Stimulated activated CD4-positive, alpha-beta T cell treated with anti-CD3 and anti-CD28 coated beads, Interleukin-4, amount 100 ng/mL, for 4 hours (primary cell): Measurements from ENCODE around the gene SLFN13.
"Not testable (repeated sequence)": the region's sequence is repeated elsewhere in the genome, so short reads cannot be mapped to it uniquely, and the experiment has no call there.

Experiments
- DNase-seq, 2 experiments: peaks; one replicate each; pipeline ENCODE4 v3.0.0-alpha.2; 2020

The SLFN13 gene, protein sequence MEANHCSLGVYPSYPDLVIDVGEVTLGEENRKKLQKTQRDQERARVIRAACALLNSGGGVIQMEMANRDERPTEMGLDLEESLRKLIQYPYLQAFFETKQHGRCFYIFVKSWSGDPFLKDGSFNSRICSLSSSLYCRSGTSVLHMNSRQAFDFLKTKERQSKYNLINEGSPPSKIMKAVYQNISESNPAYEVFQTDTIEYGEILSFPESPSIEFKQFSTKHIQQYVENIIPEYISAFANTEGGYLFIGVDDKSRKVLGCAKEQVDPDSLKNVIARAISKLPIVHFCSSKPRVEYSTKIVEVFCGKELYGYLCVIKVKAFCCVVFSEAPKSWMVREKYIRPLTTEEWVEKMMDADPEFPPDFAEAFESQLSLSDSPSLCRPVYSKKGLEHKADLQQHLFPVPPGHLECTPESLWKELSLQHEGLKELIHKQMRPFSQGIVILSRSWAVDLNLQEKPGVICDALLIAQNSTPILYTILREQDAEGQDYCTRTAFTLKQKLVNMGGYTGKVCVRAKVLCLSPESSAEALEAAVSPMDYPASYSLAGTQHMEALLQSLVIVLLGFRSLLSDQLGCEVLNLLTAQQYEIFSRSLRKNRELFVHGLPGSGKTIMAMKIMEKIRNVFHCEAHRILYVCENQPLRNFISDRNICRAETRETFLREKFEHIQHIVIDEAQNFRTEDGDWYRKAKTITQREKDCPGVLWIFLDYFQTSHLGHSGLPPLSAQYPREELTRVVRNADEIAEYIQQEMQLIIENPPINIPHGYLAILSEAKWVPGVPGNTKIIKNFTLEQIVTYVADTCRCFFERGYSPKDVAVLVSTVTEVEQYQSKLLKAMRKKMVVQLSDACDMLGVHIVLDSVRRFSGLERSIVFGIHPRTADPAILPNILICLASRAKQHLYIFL

DNA sequence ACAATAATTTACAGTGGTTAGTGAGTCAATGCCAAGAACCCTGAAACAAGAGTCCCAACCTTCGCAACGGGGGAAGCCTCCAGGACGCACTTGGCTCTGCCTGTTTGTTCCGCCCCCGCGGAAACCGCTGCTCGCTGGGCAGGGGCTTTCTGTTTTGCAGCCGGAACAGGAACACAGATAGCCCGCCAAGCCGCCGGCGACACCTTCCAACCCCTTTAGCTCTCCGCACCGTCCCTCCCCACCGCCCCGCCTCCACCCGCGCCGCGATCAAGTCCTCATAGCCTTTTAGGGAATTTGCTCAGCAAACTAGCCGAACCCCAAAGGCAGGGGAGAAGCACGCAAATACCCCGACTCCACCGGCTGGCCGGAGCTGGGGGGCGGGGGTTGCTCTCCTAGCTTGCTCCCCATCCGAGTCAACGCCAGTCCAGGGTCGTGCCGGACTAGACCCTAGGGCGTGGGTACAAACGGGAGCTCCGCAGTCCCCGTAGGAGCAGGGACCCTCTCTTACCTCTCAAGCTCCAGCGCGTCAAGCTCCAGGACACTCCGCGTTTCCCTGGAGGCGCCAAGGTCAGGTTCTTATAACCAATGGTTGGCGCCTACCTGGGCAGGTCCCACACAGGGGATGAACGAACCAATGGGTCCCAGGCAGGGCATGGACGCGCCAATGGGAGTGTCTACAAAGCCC, at the start of gene SLFN13:
TSS of gene SLFN13 (minus strand) at position 553 of the 685 bp plus-strand sequence. CDS start 3,086 bp downstream, outside the sequence.
- DNase-seq: peak; percentile 78 to 82

DNA sequence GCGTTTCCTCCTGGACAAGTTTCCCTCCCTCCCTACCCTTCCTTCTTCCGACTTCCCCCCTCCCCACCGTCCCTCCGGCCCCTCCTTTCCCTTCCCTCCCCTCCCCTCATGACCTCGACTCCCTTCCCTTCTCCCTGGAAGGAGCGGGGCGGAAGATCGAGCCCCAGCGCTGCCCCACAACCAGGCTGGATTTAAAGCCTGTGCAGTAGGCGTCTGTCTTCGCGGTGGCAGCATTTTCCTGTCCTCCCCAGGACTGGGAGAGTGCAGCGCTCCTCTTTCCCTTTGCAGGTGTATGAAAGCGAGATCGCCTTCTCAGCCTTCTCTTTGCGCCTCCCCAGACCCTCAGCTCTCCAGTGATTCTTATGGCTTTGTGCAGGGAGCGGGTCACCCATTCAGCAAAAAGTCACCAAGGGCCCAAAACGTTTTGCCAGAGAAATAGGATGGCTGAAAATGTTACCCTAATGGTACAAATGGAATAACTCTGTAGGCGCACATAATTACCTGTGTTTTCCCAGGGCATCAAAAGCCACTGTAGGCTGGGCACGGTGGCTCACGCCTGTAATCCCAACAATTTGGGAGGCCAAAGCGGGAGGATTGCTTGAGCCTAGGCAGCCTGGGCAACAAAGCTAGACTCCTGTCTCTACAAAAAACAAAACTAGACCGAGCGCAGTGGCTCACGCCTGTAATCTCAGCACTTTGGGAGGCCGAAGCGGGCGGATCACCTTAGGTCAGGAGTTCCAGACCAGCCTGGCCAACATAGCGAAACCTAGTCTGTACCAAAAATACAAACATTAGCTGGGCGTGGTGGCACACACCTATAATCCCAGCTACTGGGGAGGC, 48.1 kb upstream of the SLFN13 start:
- DNase-seq: no peak

DNA sequence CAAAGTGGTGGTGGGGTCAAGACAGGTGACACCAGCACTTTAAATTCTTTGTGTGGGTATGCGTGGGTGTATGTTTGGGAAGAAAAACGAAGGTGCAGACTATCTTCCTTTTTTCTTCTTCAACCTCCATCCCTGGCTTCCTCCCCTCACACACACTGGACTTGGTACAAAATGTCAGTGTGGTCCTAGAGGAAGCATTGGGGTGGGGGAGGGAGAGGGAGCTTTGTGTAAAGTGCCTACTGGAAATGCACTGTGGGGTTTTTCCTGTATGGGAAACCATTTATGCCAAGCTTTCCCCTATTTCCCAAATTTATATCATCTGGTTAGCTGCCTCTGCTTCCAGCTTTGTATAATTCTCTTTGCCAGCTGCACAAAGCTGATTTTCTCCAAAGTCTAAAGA, 44.5 kb upstream of the SLFN13 start:
- DNase-seq: no peak

DNA sequence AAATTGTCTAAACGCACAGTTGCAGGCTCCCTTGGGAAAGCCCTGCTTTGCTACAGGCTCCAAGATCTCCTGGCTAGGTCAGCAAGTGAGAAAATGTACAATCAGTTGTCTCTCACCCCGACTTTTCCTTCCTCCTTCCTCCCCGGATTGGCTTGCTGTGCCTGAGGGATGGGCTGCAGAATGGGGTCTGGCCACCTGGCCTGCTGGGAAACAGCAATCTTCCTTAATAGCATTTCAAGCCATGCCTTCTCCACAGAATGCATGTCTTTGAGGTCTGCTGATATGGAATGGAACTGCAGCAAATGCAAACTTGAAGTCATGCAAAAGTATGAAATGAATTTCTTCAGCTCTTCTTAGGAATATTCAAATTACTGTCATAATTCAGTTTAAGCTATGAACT, 42.9 kb upstream of the SLFN13 start:
- no peak for DNase-seq

DNA sequence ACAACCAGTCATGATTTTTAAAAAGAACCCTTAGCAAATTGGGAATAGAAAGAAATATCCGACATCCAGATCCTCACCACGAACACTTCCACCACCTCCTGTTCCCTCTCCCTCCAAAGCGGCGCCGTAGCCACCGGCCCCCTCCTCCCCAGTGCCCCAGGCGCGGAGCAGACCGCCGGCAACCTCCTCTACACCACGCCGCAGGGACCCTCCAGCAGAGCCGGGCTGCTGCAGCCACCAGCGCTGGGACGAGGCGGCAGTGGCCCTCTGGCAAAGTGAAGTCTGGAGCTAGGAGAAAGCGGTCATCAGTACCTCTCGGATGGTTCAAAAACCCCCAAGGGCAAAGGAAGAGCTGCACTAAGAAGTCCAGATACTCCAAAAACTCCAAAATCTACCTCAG, 41.4 kb upstream of the SLFN13 start:
- DNase-seq: no peak

DNA sequence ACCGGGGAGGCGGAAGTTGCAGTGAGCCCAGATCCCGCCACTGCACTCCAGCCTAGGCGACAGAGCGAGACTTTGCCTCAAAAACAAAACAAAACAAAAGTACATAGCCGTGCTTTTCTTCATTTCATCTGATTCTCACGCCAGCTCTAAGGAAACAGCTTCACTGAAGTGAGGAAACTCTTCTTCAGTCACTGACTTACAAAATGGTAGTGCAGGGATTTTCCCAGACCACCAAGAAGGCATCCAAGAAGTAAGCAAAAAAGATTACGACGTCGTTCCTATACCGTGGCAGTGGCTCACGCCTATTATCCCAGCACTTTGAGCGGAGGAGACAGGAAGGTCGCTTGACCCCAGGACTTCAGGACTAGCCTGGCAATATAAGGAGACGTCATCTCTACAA, 40.4 kb upstream of the SLFN13 start:
- DNase-seq: no peak

DNA sequence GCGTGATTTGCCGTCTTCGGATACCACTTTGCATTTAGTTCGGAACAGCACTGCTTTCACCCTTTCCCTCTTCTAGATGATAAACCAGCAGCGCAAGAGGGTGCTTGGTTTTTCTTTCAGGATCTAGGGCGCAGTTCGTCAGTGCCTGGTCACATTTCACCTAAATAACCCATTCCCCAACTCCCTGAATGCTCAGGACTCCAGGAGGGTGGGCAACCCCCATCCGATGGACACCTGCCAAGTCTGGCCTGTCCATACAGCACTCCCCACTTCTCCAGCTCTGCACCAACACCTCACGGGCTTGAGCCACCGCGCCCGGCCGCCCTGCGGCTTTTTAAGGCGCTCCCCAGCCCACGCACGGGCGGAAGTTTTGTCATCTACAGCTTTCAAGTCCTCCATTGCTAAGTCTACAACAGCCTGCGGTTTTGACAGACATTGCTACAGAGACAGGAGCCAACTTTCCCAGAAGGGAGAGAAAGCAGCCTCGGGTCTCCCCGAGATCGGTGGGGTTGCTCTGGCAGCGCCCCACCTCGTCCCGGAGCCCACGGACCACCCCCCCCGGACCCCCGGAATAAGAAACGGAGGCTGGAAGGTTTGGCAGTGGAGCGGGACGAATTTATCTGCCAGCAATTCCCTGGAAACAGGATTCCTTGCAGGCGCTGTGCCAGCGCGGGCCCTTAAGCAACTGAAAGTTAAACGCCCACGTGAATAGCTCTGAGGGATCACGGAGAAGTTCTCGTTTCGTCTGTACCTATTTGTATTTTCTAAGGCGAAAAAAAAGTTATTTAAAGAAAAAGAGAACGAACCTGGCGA, 38.6 kb upstream of the SLFN13 start:
- peak; percentile 79 to 81 for DNase-seq

DNA sequence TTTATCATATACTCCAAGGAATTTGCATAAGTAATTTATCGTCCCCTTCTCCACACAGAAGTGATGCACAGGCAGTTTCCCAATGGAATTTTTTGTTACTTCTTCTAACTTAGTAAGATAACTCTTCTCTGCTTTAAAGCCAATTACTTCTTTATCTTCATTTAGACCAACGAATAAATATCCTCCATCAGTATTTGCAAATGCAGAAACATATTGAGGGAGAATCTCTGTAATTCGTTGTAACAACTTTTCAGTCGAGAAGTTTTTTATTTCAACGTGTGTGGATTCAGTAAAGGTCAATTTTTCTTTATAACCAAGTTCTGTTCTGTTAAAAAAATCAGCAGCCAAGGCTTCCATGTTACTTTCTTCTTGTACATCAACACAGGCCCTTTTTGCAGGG, 30.7 kb upstream of the SLFN13 start:
- no peak for DNase-seq

DNA sequence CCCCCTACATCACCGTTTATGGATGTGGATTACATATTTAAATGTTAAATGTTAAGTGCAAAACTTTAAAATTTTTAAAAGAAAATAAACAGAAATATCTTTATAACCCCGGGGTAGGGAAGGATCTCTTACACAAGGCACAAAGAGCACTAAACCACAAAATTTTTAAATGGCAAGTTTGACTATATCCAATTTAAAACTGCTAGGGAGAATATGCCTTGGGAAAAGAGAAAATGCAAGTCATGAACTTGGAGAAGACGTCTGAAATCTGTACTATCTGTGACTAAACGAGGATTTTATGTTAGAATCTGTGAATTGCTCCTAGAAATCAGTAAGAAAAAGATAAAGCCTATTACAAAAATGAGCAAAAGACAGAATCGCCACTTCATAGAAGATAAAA, 28.7 kb upstream of the SLFN13 start:
- no peak for DNase-seq

DNA sequence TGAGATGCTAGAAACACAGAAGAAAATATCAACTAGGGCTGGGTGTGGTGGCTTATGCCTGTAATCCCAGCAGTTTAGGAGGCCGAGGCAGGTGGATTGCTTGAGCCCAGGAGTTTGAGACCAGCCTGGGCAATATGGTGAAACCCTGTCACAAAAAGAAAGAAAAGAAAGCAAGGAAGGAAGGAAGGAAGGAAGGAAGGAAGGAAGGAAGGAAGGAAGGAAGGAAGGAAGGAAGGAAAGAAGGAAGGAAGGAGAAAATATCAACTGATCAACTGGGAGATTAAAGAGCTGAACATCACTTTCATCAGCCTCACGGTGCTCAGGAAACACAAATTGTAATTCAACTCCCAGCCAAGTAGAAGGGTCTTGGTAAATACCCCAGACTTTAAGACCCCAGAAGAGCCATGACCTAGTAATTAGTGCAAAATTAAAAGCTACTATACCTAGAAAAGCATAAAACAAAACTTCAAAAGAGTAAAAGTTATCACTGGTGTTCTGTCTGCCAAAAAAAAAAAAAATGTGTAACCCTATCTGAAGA, 27.8 kb upstream of the SLFN13 start:
- DNase-seq: no peak

DNA sequence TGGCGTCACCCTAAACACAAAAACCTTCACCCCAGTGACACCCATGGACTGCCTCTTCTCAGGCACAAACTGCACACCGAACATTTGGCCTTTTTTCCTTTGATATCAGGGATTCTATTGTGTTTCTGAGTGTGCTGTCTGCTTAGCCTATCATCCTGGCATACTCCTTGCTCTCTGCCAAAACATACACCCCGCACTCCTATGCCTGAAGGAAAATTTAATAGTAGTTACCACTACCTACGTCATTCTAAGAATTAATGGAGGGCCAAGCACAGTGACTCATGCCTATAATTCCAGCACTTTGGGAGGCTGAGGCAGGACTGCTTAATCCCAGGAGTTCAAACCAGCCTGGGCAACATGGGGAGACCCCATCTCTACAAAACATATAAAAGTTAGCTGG, 19.9 kb upstream of the SLFN13 start:
- DNase-seq: no peak

DNA sequence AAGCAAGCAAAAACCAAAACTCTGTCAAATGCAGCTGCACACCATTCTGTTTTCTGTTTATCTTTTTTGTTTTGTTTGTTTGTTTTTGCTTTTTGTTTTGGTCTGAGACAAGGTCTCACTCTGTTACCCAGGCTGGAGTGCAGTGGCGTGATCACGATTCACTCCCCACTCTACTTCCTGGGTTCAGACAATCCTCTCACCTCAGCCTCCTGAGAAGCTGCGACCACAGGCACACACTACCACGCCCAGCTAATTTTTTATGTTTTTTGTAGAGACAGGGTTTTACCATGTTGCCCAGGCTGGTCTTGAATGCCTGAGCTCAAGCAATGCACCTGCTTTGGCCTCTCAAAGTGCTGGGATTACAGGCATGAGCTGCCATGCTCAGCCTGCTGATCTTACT, 19.3 kb upstream of the SLFN13 start:
- DNase-seq: no peak

DNA sequence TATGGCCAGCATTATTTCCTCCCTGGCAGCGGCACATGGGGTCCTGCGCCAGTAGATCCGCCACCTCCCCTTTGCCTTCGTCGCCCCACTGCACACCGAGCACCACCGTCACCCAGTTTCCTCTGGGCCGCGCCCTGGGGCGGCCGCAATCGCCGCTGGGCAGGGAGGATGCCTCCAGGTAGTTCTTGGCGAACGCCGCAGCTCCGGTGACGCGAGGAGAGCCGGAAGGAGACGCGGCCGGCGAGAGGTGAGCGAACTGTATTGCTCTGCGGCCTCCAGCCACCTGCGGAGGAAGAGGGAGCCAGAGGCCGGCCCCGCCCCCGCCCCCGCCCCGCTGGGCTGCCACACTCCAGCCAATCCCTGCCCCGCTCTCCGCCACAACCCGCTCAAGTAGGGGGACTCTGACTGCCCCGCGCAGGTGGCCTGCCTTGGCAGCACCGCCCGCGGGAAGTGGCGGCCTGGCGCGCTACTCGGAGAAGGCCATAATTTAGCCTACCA, 11.8 kb upstream of the SLFN13 start:
- peak; percentile 20 to 37 for DNase-seq

DNA sequence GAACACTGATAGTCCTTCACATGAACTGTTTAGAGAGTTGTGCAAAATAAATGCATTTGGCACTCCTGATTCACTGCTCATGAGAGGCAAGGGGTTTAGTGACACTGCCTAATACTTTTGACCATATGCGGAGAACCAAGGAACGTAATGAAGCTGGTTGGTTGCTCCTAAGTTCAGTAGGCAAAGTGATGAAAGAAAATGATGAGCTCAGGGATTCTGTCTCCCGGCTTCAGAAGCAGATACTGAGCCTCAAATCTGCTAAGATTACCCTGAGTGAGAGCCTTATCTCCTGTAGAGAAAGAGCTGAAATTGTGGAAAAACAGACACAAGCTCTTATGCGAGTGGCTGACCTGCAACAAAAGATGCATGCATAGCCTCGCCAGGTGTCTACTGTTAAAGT, 5.5 kb upstream of the SLFN13 start:
- DNase-seq: not testable (repeated sequence)

DNA sequence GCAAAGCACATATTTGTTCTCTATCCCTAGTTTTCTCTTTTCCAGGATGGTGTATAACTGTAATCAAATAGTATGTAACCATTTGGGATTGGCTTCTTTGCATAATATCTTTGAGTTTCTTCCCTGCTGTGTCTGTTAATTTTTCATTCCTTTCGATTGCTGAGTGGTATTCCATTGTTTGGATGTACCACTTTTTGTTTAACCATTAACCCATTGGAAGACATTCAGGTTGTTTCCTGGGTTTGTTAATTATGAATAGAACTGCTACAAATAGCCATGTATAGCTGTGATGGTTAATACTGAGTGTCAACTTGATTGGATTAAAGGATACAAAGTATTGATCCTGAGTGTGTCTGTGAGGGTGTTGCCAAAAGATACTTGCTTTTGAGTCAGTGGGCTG, 4.6 kb upstream of the SLFN13 start:
- DNase-seq: no peak

DNA sequence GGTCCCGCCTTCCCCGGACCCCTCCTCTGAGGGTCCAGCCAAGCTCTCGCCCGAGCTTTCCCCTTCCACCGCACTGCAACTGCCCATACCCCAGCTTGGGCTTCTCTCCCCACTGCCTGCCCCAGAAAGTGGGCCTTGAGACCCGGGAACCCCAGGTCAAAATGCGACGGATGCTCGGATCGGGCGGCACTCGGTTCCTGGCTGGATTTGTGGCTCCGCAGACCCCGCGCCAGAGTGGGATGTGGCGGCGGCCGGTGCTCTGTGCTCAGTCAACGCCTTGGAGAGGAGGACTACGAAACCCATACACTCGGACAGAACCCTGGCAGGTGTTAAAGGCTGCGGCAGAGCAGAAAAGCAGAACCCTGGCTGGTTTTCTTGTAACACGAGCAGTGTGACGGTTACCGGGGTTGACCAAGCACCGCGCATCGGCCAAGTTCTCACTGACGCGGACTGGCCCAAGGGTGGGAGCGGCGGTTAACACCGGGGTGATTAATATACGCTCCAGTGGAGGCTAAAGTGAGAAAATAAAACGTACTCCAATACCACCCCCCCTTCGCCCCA, 885 bp upstream of the SLFN13 start:
- no peak for DNase-seq

DNA sequence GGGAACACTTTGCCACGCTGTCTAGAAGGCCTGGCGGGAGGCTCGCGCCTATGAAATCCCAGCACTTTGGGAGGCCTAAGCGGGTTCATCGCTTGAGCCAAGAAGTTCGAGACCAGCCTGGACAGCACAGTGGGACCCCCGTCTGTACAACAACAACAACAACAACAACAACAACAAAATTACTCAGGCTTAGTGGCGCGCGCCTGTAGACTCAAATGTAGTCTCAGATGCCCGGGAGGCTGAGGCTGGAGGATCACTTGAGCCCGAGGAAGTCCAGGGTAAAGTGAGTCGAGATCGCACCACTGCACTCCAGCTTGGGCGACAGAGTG, 297 bp upstream of the SLFN13 start:
- no peak for DNase-seq

DNA sequence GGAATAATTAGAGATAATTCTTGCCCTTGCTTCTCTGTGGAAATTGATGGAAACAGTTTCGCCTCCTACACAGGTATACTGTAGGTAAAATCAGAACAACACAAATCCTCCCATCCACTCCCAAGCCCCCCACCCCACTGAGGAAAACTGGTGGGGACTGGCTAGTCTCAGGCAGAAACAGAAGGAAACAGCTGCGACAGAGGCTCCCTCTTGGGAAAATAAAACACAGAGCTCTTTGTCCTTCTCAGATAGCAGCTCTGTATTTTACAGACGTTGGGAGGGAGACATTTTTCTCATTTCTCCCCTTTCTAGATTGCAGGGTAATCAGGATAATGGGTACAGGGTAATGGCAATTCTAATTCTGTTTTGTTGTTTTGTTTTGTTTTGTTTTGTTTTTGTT, 1.1 kb downstream of the SLFN13 start:
- no peak for DNase-seq

DNA sequence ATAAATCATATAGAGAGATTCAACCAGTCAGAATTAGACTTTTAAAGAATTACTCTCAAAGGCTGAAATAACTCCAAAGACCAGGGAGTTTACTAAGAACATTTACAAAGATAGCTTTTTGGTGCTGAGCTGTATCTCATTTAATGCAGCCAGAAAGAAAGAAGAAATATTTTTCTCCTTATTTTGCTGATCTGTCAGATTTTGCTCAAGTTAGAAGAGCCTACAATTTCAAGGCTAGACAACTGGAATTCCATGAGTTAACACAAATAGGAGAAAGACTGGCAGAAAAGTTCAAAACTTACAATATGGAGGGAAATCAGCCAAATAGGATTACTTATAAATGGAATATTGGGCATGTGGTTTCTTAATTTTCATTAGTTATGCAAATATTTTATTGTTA, 10.1 kb downstream of the SLFN13 start:
- no peak for DNase-seq

DNA sequence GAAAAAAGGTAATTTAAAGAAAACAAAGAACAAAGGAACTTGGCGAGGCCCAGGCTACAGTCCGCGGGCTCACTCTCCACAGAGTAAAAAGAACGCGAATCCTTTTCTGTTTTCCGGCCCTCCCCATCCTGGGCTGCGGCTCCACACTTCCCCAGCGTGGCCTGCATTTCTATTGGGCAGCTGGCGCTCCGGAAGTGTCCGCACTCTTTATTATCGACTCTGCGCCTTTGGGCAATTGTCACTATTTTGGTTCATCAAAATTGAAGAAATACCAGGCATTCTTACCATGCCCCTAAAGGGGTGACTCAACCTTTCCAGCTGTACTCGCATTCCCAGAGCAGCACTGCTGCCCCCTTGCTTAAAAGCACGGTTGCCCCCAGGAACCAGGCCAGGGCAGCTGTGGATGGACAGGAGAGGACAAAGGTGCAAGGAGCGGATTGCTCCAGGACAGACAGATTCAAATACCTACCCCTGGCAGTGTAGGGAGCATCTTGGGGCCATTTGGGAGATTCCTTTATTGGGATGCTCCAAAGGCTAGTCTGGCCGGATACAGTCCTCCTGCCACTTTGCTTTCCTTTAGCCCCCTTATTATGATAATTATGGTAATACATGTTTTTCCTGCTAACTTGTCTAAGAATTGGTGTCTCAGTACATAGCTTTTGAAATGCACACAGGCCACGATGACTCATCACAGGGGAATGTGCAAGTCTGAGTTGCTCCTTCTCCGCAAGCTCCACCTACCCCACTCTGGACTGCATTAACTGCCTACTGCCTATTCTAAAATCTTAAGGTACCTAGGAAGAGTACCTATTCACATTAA, 15.3 kb downstream of the SLFN13 start:
- peak; percentile 56 to 84 for DNase-seq
